ENCODE results near the gene B3GNT2. TPM values are rescaled to one million over a fixed set of nuclear protein-coding genes. Genes with fewer than 3 reads are reported as not detected.

The B3GNT2 gene, protein sequence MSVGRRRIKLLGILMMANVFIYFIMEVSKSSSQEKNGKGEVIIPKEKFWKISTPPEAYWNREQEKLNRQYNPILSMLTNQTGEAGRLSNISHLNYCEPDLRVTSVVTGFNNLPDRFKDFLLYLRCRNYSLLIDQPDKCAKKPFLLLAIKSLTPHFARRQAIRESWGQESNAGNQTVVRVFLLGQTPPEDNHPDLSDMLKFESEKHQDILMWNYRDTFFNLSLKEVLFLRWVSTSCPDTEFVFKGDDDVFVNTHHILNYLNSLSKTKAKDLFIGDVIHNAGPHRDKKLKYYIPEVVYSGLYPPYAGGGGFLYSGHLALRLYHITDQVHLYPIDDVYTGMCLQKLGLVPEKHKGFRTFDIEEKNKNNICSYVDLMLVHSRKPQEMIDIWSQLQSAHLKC
- 41.5 TPM for total RNA-seq

DNA sequence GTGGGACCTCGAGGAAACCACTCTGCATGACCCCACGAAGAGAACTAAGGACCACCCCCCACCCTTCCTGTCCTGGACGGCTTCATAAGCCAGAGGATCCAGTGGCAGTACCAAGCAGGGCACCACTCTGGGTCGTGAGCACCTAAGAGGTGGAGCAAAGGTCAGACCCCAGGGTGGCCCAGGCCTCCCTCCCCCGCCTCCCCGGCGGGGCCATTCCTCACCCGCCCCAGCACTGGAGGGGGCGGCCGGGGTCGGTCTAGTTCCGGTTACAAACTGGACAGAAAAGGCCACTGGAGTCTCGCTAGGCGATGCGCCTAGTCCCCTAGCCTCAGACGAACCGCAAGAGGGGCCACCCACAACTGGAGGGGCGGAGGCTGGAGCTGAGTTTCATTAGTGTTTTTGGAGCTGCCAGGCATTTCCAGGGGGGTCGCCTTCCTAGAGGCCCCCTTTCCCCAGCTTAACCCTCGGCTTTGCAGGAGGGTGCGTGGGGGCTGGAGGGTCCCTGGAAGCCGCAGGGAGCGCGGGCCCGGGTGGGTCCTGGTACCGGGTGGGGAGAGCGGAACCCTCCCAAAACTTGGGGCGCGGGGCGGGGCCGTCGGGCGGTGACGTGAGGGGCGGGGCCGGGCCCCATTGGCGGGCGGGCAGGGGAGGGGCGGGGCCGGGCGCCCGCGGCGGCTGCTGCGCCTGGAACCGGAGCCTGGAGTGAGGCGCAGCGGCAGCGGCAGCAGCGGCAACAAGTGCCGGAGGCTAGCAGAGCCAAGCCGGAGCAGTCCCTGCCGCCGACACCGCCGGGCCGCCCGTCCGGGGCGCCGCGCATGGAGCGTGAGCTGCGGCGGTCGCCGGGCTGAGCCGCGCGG lies at the start of gene B3GNT2:
TSS of gene B3GNT2 (plus strand) at position 695 of the 857 bp plus-strand sequence. CDS start 26,106 bp downstream, outside the sequence.

Small RNA genes lying within 50 kb of the gene (small RNA-seq; reads per million reads assigned to genes)
- gene MIR5192 (not detected), gene RN7SL51P (not detected)
